Measurements from ENCODE around the gene FMO2.

The FMO2 gene

GRCh38 chr1:171198081-171198480, 13.0 kb downstream of the FMO2 start:
- DNase-seq (ENCODE audit: extremely low spot score): no peak
- ChIA-PET POLR2A (no interaction called here), CTCF (interaction anchor here (1.0 to 1.5 kb wide), 3 partner anchors 11 to 115 kb away, joined by 3 to 5 read pairs (median 4); no protein-coding TSS in a partner anchor)

GRCh38 chr1:171204296-171204695, 19.2 kb downstream of the FMO2 start:
- POLR2A ChIA-PET: no interaction called here
- no peak for TF ChIP-seq CTCF (IDR thresholded peaks at IDR 0.05; ENCODE audit: control extremely low read depth, extremely low read depth, low read depth, missing control alignments)
- CTCF ChIA-PET: interaction anchor here (1.1 kb wide), 1 partner anchor 23 kb away, joined by 3 read pairs; no protein-coding TSS in a partner anchor
- DNase-seq (ENCODE audit: extremely low spot score): no peak

More at GRCh38 chr1:171198081-171198480, 13.0 kb downstream of the FMO2 start:
- no peak for TF ChIP-seq CTCF (IDR thresholded peaks at IDR 0.05; ENCODE audit: control extremely low read depth, extremely low read depth, low read depth, missing control alignments)

GRCh38 chr1:171206204-171206977, 21.3 kb downstream of the FMO2 start:
- ChIA-PET CTCF (interaction anchor here (1.2 to 1.5 kb wide), 3 partner anchors 10 to 48 kb away, joined by 3 to 6 read pairs (median 4); no protein-coding TSS in a partner anchor), POLR2A (no interaction called here)
- no peak for DNase-seq (ENCODE audit: extremely low spot score)
- TF ChIP-seq CTCF (IDR thresholded peaks at IDR 0.05; ENCODE audit: control extremely low read depth, extremely low read depth, low read depth, missing control alignments): no peak

GRCh38 chr1:171206978-171207355, 21.9 kb downstream of the FMO2 start:
- CTCF ChIA-PET: interaction anchor here (1.5 kb wide), 1 partner anchor 9 kb away, joined by 4 read pairs; no protein-coding TSS in a partner anchor
- no peak for DNase-seq (ENCODE audit: extremely low spot score)
- POLR2A ChIA-PET: no interaction called here
- TF ChIP-seq CTCF (IDR thresholded peaks at IDR 0.05; ENCODE audit: control extremely low read depth, extremely low read depth, low read depth, missing control alignments): no peak

GRCh38 chr1:171207377-171207776, 22.3 kb downstream of the FMO2 start:
- TF ChIP-seq CTCF (IDR thresholded peaks at IDR 0.05; ENCODE audit: control extremely low read depth, extremely low read depth, low read depth, missing control alignments): no peak
- no peak for DNase-seq (ENCODE audit: extremely low spot score)
- ChIA-PET POLR2A (no interaction called here), CTCF (interaction anchor here (1.5 kb wide), 1 partner anchor 9 kb away, joined by 4 read pairs; no protein-coding TSS in a partner anchor)

GRCh38 chr1:171210355-171210754, 25.3 kb downstream of the FMO2 start:
- ChIA-PET POLR2A (no interaction called here), CTCF (interaction anchor here (1.2 to 3.4 kb wide), 2 partner anchors 13 to 16 kb away, joined by 3 to 21 read pairs; no protein-coding TSS in a partner anchor)
- DNase-seq (ENCODE audit: extremely low spot score): no peak
- TF ChIP-seq CTCF (IDR thresholded peaks at IDR 0.05; ENCODE audit: control extremely low read depth, extremely low read depth, low read depth, missing control alignments): no peak

Measured in GM10248 (cell line).